Endodermal cell (in vitro differentiated cells): ENCODE results near the gene FAM149A. TPM values are rescaled to one million over a fixed set of nuclear protein-coding genes. Genes with fewer than 3 reads are reported as not detected.

Source experiments
- DNase-seq: peaks from one replicate; pipeline ENCODE4 v3.0.0-alpha.2; 2017
- H3K27ac ChIP-seq: 2 replicates; pipeline ENCODE4 v1.5.1; 2013; ENCODE audit warnings: mild to moderate bottlenecking, low read depth, low read length, moderate library complexity
- H3K27me3 ChIP-seq: 2 replicates; pipeline ENCODE4 v1.6.1; 2013; ENCODE audit warnings: mild to moderate bottlenecking, low read length, moderate library complexity; ENCODE audit not compliant: insufficient read depth, control insufficient read depth, poor library complexity, severe bottlenecking
- H3K36me3 ChIP-seq: 2 replicates; pipeline ENCODE4 v1.7.0; 2013; ENCODE audit warnings: mild to moderate bottlenecking, low read length, moderate library complexity; ENCODE audit not compliant: control insufficient read depth, insufficient read depth
- H3K4me1 ChIP-seq: one replicate; pipeline ENCODE4 v1.7.0; 2013; ENCODE audit warnings: low read length; ENCODE audit not compliant: control insufficient read depth, insufficient read depth
- H3K4me3 ChIP-seq: 2 replicates; pipeline ENCODE4 v1.5.1; 2013; ENCODE audit warnings: mild to moderate bottlenecking, low read length, moderate library complexity
- H3K9ac ChIP-seq: 2 replicates; pipeline ENCODE4 v1.6.1; 2013; ENCODE audit warnings: mild to moderate bottlenecking, low read length, moderate library complexity; ENCODE audit not compliant: poor library complexity, severe bottlenecking; ENCODE audit errors: extremely low read depth
- H3K9me3 ChIP-seq: 2 replicates; pipeline ENCODE4 v1.6.1; 2013; ENCODE audit warnings: mild to moderate bottlenecking, low read length, moderate library complexity; ENCODE audit not compliant: control insufficient read depth
- H3K27ac Mint-ChIP-seq: 2 replicates; pipeline ENCODE4 v1.8.0; 2020; ENCODE audit warnings: mixed read lengths
- H3K27me3 Mint-ChIP-seq: 2 replicates; pipeline ENCODE4 v1.8.0; 2021; ENCODE audit warnings: mild to moderate bottlenecking, mixed read lengths; ENCODE audit not compliant: insufficient read depth
- H3K36me3 Mint-ChIP-seq: 2 replicates; pipeline ENCODE4 v1.8.0; 2020; ENCODE audit warnings: low read depth, mixed read lengths
- H3K4me1 Mint-ChIP-seq: 2 replicates; pipeline ENCODE4 v1.8.0; 2020; ENCODE audit warnings: mixed read lengths
- H3K4me3 Mint-ChIP-seq: 2 replicates; pipeline ENCODE4 v1.8.0; 2020; ENCODE audit warnings: mild to moderate bottlenecking, moderate library complexity, mixed read lengths
- H3K9me3 Mint-ChIP-seq: 2 replicates; pipeline ENCODE4 v1.8.0; 2020; ENCODE audit warnings: mild to moderate bottlenecking, mixed read lengths
- CTCF ChIP-seq: fragments of 200-600 bp; sonication (generic); conservative IDR thresholded peaks from 2 replicates; pipeline ENCODE4 v1.5.0; 2021; ENCODE audit warnings: antibody characterized with exemption, mild to moderate bottlenecking
- WGBS, 2 experiments: methylation state at CpG; one replicate each; pipeline versions ENCODE4 v1.1.5 to v1.1.7; 2013; ENCODE audit warnings: missing lambda C conversion rate in 2 of 2, mixed read lengths in 1 of 2; ENCODE audit not compliant: insufficient coverage in 1 of 2, insufficient read length in 1 of 2; 5-methylcytosine and 5-hydroxymethylcytosine counted together
- total RNA-seq, 2 donors: library from RNA; stranded (reverse); fragmentation: NEBNext Ultra II Directional in 1 of 2; extraction: Animal tissue kit (Norgen Biotek cat#: 25700) in 1 of 2; gene quantifications; 2 replicates in 1 of 2; 3 replicates in 1 of 2; pipeline ENCODE4 v1.2.1, GENCODE V29; 2021

FAM149A gene
- total RNA-seq, 2 donors from 2014 or later = 2.4 to 3.3 TPM

GRCh38 chr4:186082221-186082620 lies 22.3 kb upstream of the FAM149A start:
- no peak for DNase-seq
- Histone ChIP-seq H3K36me3 (no peaks in the 10 kb centered on the region), H3K9me3 (no peaks in the 10 kb centered on the region), H3K4me3 (no peak overlapping the region), H3K27me3 (no peaks in the 10 kb centered on the region), H3K4me1 (peaks cover 9% of the 10 kb centered on the region), H3K27ac (no peak overlapping the region), H3K9ac (no peak overlapping the region)
- no peaks in the 10 kb centered on the region for H3K36me3 Mint-ChIP-seq
- H3K4me3 Mint-ChIP-seq = no peak overlapping the region
- peaks cover 7% of the 10 kb centered on the region for H3K27me3 Mint-ChIP-seq
- H3K4me1 Mint-ChIP-seq = peaks cover 32% of the 10 kb centered on the region
- no peak overlapping the region for H3K27ac Mint-ChIP-seq
- TF ChIP-seq CTCF = no peak
- 94 to 95% methylated on average over 2 to 4 of the region's 4 CpGs for WGBS, 2 experiments
- H3K9me3 Mint-ChIP-seq = no peaks in the 10 kb centered on the region

GRCh38 chr4:186088523-186088922 lies 16.0 kb upstream of the FAM149A start:
- H3K9ac ChIP-seq = no peak overlapping the region
- no peak overlapping the region for H3K4me3 ChIP-seq
- Mint-ChIP-seq H3K9me3 (peaks cover 8% of the 10 kb centered on the region), H3K4me1 (peaks cover 10% of the 10 kb centered on the region), H3K27ac (no peak overlapping the region), H3K27me3 (no peaks in the 10 kb centered on the region), H3K36me3 (no peaks in the 10 kb centered on the region), H3K4me3 (no peak overlapping the region)
- TF ChIP-seq CTCF = no peak
- no peaks in the 10 kb centered on the region for H3K36me3 ChIP-seq
- no peak overlapping the region for H3K27ac ChIP-seq
- H3K27me3 ChIP-seq = no peaks in the 10 kb centered on the region
- no peaks in the 10 kb centered on the region for H3K9me3 ChIP-seq
- no peak for DNase-seq
- no peaks in the 10 kb centered on the region for H3K4me1 ChIP-seq

- no peaks in the 10 kb centered on the region for H3K9me3 ChIP-seq
- H3K9ac ChIP-seq = no peak overlapping the region
- Mint-ChIP-seq H3K4me1 (peaks cover 1% of the 10 kb centered on the region), H3K27me3 (no peaks in the 10 kb centered on the region), H3K27ac (no peak overlapping the region), H3K4me3 (no peak overlapping the region), H3K36me3 (no peaks in the 10 kb centered on the region), H3K9me3 (peaks cover 8% of the 10 kb centered on the region)
- no peaks in the 10 kb centered on the region for H3K4me1 ChIP-seq
- no peak for DNase-seq
- no peak overlapping the region for H3K27ac ChIP-seq
- WGBS, 2 experiments = 92 to 100% methylated on average over 3 to 17 of the region's 17 CpGs
- no peaks in the 10 kb centered on the region for H3K27me3 ChIP-seq
- H3K4me3 ChIP-seq = no peak overlapping the region
- TF ChIP-seq CTCF = no peak
- H3K36me3 ChIP-seq = no peaks in the 10 kb centered on the region
Observed at GRCh38 chr4:186092296-186092695, 12.2 kb upstream of the FAM149A start.
